HG03025 (cell line): ENCODE measurements around the gene ROR2.
"Not testable (repeated sequence)": the region's sequence is repeated elsewhere in the genome, so short reads cannot be mapped to it uniquely, and the experiment has no call there.

ENCODE experiments used
- ATAC-seq: cut with Tn5 transposase; IDR thresholded peaks from one replicate; pipeline ENCODE4 v1.9.1; 2021; ENCODE audit warnings: mild to moderate bottlenecking, moderate library complexity; ENCODE audit not compliant: unreplicated experiment, low FRiP score

The ROR2 gene

DNA sequence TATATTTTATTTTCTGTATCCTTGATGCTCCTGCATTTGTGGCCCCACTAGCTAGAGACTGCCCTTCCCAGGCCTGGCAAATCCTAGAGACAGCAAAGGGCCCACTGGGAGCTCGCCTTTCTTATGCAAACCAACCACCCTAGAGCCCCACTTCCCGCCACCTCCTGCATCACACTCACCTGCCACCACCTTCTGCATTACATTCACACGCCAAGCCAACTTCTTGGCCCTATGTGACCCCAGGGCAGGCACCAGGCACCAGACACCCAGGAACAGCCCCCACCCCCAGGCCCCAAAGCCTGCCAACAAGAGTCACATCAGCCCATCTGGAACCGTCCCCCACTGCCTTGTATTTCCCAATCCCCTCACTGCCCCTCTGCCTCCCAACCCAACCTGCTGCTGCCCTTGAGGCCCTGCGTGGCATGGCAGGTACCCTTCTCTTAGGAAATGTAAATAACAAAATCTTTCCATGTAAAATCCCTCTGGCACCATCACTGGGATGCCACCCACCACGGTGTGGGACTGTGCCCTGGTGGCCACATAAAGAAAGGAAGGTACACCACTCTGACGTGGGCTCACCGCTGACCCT, 22.0 kb downstream of the ROR2 start:
- ATAC-seq, result no peak

DNA sequence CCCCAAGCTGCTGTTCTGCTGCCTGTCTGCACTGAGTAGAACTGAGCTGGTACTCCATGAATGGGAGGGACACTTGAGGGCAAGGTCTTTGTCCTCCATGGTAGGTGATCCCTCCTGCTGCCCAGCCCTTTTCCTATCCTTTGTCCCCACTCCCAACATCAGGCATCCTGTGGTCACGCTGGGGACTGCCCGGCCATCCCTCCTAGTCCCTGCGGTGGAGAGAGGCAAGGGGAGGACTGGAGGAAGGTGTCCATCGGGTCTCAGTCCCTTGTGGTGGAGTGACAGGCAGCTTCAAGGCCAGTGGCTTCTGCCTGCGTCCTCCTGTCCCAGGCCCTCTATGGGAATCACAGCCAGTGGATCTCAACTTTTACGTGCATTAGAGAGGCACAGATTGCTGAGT, 25.9 kb downstream of the ROR2 start:
- ATAC-seq, result no peak

DNA sequence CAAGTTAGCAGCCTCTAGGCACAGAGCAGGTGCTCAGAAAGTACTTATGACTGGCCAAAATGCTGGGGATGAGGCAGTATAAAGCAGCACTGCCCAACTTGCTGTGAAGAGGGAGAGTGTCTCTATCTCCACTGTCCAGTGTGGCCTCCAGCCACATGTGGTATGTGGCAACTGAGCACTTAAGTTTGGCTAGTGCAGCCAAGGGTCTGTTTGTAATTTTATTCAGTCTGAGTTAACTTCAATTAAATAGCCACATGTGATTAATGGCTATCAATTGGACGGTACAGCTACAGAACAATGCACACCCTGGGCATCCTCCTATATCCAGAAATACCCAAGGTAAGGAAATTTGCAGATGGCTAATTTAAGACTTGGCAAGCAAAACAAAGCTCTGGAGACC, 26.9 kb downstream of the ROR2 start:
- no peak for ATAC-seq

DNA sequence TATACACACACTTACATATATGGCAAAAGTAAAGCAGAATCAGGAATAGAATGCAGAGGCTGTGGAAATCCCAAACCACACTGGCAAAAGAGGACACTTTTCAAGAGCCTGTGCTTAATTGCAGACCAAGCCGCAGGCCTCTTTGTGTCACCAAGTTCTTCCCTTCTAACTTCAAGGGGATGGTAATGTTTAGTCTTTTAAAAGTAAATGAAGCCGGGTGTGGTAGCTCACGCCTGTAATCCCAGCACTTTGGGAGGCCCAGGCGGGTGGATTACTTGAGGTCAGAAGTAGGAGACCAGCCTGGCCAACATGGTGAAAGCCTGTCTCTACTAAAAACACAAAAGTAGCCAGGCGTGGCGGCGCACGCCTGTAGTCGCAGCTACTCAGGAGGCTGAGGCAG, 28.7 kb downstream of the ROR2 start:
- no peak for ATAC-seq

DNA sequence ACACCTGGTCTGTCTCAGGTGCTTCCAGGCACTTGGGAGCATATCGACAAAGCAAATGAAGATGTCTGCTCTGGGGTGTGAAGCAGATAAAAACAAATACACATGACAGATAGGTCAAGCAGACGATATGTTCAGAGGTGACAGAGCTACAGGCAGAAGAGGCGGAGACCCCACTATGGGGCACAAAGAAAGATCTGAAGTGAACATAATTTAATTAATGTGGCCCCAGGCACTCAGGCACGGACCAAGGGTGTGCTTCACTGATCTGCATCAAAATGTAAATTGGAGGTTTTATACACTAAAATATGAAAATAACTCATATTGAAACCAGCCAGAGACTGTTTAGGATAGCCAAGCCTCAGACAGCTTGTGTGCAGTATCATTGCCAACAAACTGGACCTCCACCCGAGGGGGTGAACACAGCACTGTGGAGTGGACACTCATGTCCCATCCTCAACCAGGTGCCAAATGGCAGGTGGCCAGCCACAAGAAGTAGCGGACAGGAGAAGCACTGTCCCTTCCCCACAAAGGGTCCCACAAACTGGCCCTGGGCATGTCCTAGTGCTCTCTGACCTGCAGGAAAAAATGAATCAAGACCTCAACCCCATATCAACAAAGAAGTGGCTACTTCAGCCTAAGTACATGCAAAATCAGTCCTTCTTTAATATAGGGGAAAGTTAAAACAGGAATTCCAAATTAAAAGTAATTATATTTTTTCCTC, 29.2 kb downstream of the ROR2 start:
- ATAC-seq, result no peak

DNA sequence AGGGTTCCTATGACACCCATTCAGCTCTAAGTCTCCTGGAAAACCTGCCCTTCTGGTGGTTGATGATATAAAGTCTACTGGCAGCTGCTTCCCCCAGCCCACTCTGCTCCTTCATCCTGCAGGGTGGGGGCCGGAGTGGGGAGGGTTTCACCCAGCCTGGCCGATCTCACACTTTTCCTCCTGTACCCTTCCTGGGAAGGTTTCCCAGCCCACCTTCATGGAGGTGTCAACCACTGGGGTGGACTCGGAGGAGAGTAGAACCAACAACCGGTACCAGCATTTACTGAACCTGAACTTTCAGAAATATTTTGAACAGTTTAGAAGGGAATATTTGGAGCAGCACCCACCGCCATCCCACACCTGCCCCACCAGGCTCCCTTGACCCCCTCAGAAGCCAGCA, 30.4 kb downstream of the ROR2 start:
- ATAC-seq, result no peak

DNA sequence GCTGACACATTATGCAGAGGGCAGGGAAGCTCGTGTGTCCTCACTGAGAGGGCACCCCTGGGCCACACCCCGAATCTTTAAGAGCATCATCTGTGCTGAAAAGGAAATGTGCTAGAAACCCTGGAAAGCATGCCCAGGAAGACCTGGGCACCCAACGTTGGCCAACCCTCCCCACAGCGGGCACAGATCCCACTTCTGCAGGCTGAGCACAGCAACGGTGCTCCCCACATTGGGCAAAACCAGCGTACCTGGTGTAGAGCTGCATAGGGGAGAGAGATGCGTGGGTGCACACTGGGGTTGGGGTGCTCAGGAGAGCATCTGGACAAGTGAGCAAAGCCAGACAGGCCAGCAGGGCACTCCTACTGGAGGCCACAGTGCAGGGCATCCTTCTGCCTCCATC, 32.6 kb downstream of the ROR2 start:
- ATAC-seq, result no peak

DNA sequence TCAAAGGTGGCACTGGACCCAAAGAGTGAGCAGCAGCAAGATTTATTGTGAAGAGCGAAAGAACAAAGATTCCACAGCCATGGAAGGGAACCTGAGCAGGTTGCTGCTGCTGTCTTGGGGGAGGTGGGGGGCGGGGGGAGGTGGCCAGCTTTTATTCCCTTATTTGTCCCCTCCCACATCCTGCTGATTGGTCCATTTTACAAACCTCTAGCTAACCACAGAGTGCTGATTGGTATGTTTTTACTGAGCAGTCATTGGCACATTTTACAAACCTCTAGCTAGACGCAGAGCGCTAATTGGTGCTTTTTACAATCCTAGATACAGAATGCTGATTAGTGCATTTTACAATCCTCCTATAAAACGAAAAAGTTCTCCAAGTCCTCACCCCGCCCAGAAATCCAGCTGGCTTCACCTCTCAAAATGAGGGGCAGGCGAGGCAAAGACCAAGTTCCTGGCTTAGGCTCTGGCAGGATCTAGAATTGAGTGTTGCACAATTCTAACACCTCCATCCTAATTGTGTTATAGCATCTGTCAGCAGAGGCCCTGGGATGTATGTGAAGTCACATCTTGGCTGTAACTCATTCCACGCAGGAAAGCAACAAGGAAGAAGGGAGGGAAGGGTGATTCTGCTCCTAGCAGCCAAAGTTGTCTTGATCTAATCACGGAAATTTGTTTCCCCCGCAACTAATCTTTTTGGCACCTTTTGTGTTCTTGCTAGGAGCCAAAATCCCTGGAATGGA, 34.3 kb downstream of the ROR2 start:
- ATAC-seq, result no peak

DNA sequence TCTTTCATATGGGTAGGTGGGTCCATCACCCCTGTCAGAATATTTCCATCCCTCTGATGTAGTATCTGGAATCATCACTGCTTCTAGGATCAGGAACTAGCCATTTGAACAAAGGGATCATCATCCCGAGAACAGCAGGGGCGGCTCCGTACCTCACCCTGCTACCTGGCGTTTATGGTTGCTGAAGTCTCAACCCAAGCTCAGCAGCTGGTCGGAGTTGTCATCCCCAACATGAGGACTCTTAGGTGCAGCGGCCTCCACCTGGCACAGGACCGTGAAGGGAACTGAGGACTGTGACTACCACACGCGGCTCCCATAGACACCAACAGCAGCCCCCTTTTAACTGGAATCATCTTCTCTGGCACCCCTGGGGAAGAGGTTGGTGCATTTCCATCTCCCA, 35.1 kb downstream of the ROR2 start:
- no peak for ATAC-seq

DNA sequence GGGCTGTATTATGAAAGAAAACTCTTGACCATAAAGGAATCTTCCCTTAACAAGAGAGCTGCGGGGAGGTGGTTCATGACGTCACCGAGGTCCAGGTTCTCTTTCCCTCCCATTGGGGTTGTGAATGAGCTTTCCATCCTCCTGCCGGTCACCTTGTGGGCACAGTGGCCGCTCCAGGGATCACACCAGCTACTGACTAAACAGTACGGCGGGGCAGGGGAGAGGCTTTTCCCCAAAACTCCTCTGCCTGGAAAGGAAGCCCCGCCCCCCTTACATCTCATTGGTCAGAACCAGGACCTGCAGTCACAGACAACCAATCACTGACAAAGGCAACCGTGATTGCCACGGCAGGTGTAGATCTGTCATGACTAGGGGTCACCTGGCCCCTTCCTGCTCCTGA, 35.6 kb downstream of the ROR2 start:
- no peak for ATAC-seq

DNA sequence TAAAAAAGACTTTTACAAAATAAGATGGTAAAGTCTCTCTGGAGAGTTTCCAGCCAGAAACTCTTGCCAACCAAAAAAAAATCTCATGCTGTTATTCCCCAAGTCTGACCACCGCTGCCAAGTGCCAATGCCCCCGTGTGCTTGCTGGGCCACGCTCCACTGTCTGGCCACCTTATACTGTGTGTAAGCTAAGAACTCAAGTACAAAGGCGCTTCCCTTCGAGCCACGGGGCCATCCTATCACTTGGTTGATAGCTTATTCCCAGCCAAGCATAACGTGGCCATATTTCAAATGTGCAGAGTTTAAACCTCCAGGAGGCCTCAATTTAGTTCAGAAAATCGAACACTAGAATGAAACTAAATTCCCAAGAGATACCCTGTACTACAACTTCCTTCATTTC, 36.0 kb downstream of the ROR2 start:
- no peak for ATAC-seq

DNA sequence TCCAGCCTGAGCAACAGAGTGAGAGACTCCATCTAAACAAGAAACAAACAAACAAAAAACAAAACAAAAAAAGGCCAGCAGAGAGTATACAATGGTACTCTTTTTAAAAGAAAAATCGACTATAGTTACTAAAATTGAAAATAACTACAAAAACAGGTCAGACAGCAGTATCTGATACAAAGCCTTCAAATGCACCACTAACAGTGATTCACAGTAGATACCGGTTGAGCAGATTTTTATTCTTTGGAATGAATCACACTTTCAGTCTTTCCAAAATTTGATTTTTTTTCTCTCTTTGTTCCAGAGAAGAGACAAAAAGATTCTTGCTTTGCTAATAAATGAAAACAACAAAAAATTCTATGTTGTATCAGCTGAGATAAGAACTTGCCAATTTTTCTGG, 36.9 kb downstream of the ROR2 start:
- no peak for ATAC-seq

DNA sequence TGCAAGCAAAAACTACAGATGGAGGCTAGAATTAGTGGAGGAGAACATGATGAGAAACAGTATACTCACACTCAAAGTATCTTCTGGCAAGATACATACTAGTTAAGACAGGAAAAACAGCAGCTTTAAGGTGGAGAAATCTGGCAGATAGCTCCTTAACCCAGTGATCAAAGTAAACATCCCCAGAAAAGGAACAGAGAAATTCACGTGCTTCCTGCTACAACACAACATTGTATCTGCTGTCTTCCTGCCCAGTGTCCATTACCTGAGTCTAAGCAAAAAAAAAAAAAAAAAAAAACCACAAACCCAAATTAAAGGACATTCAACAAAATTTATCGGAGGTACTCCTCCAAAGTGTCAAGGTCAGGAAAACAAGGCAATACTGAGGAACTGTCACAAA, 38.4 kb downstream of the ROR2 start:
- ATAC-seq, result no peak

DNA sequence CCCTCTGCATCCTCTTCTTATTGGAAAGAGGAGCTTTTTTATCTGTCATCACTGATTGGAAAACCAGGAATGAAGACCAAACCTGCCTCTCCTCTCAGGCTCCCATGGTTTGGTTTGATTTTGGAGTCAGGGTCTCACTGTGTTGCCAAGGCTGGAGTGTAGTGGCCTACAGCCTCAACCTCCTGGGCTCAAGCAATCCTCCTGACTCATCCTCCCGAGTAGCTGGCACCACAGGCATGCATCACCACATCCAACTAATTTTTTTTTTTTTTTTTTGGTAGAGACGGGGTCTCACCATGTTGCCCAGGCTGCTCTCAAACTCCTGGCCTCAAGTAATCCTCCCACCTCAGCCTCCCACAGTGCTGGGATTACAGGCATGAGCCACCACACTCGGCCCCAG, 40.8 kb downstream of the ROR2 start:
- ATAC-seq, result not testable (repeated sequence)

DNA sequence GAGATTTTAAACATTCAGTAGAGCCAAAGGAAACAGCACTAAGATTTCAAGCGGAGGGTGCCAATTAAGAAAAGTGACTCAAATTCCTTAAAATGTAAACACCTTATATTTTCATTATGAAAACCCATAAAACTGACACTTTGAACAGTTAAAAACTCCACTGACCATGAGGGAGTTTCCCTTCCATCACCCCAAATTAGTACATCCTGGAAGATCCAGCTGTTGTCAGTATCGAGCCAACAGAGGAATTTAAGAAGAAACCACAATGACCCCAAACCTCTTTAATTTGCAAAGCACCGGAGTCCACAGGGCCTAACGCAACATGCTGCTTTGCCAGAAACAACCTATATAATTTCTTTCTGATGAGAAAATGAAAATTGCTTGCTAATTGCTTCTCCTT, 41.3 kb downstream of the ROR2 start:
- no peak for ATAC-seq

DNA sequence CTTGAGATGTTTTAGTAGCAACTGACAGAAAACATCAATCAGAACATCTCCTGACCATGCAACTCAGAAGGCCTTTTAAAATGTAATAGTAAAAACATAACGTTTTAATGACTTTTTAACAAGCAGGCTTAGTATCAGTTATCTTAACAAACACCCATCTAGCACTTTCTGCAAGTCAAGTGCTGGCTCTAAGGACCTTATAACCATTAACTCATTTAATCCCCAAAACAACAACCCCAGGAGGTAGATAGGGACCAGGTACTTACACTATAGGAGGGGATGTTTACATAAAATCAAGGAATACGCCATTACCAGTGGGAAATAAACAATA, 41.8 kb downstream of the ROR2 start:
- ATAC-seq, result no peak

DNA sequence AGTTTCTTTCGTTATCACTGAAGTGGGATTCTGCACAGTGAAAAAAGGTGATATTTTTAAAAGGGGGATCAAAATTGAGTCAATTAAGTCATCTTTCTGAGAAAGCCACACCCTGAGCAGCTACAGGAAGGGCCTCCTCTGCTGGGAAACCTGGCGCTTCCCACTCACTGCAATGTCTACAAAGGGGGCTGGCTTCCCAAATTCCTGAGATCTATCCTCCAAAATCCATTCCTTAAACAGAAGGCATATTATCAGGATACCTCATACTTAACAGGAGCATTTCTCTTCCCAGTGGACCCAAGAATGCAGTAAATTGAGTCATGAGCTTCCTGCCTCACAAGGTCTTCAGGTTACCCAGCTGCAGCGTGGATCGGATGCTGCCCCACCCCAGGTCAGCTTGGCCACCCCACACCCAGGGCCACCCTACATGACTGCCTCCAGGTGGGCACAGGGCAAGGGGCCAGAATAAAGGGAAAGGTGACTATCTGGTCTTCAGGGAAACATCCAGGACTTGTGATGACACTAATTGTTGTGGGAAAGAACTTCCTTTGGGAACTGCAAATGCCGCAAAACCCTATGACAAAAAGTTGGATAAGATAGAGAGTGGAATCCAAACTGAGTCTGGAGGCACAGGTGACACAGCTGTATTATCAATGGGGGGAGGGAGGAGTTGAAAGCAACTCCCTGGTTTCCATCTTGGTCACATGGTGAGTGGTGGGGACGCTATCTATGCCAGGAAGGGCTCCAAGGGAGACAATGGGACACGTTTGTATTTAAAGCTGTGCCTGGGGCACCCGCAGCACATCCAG, 42.3 kb downstream of the ROR2 start:
- no peak for ATAC-seq

DNA sequence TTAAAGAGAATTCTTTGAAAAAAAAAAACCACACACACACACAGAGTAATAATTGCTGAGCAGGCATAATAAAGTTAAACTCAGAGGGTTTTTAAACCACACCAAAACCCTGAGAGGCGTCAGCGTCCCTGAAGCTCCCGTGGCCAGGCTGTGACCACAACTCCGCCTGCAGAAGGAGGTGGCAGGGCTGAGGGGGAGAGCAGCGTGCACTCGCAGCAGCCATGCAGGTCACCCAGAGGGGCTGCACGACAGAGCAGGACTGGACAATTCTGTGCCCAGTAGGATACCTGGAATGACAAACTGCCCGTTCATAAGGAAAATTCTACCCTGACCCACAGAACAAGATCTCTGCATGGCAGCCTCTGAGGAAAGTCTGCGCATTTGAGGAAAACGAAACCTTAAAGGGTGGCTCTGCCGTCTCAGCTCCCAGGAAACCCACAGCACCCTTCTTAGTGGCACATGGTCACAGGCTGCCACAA, 44.0 kb downstream of the ROR2 start:
- ATAC-seq, result no peak

DNA sequence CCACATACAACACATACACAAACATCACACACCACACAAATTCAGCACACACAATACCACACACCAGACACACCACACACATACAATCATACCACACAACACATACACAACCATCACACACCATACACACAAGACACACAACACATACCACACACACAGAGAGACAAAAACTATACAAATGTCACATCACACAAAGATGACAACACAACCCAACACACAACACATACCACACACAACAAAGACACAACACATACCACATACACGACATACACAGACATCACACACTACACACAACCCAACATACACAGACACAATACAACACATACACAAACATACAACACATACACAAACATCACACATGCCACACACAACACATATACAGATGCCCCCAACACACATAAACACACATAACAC, 44.8 kb downstream of the ROR2 start:
- no peak for ATAC-seq

DNA sequence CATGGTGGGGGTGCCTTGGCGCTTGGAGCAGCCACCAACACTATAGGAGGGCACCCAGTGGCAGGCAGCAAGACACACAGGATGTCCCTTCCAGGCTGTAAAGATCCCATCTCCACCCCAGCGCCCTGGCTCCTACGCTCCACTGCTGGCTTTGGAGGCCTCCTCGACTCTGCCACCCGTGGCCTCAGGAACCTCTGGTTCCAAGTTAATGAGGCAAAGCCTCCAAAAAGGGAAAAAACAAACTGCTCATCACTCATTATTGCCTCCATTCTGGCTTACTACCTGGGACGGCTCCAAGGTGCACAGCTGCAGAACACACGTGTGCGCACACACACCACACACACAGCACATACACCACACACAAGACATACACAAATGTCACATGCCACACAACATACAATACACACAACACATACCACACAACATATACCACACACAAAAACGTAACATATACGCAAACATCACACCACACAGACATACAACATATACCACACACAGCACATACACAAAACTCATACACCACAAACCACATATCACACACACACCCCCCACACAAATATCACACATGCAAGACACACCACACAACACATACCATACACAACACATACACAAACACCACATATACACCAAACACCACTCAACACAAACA, 45.3 kb downstream of the ROR2 start:
- ATAC-seq, result no peak
